ENCODE results near the gene DTWD1. TPM values are rescaled to one million over a fixed set of nuclear protein-coding genes. Genes with fewer than 3 reads are reported as not detected.
"Not testable (repeated sequence)": the region's sequence is repeated elsewhere in the genome, so short reads cannot be mapped to it uniquely, and the experiment has no call there.

DTWD1 gene
- polyA plus RNA-seq, 1 of the 3 experiments (the other 2 are of a cell fraction) = 13.9 TPM

- Histone ChIP-seq H3K9me3 (no peaks in the 10 kb centered on the region; the same call in 1 of the 2 replicates), H3K4me1 (ENCODE audit: control insufficient read depth in 1 of 2, insufficient read depth in 2 of 2, low read depth in 1 of 2, low read length in 1 of 2) (no peaks in the 10 kb centered on the region), H3K79me2 (ENCODE audit: insufficient read depth) (no peaks in the 10 kb centered on the region), H3F3A (replicated peaks; ENCODE audit: insufficient read depth) (no peaks in the 10 kb centered on the region), H3K27me3 (ENCODE audit: insufficient read depth) (no peaks in the 10 kb centered on the region), H3K36me3 (replicated peaks in 1 of 2; ENCODE audit: control insufficient read depth in 1 of 2, insufficient read depth in 2 of 2, low read length in 1 of 2) (no peaks in the 10 kb centered on the region), H3K27ac (ENCODE audit: low read depth in 2 of 2, low read length in 1 of 2) (no peak overlapping the region), H3K9me2 (no peaks in the 10 kb centered on the region), H3K4me3 (ENCODE audit: low read depth in 2 of 2, low read length in 1 of 2) (no peak overlapping the region), H3K4me2 (no peak overlapping the region), H4K20me1 (ENCODE audit: insufficient read depth) (no peaks in the 10 kb centered on the region), H2AFZ (ENCODE audit: low read depth) (no peak overlapping the region), H3K9ac (no peak overlapping the region)
- POLR2A ChIA-PET = no interaction called here
- no peak for DNase-seq
- CTCF ChIA-PET = interaction anchor here (0.6 kb wide), 1 partner anchor 274 kb away, joined by 3 read pairs; no protein-coding TSS in a partner anchor
- TF ChIP-seq RXRA (IDR thresholded peaks at IDR 0.05; ENCODE audit: borderline replicate concordance, low read depth) = no peak
- TF ChIP-seq CHD2 (IDR thresholded peaks at IDR 0.05; ENCODE audit: low read length, partially characterized antibody) = no peak
- TF ChIP-seq, protein P1, sequence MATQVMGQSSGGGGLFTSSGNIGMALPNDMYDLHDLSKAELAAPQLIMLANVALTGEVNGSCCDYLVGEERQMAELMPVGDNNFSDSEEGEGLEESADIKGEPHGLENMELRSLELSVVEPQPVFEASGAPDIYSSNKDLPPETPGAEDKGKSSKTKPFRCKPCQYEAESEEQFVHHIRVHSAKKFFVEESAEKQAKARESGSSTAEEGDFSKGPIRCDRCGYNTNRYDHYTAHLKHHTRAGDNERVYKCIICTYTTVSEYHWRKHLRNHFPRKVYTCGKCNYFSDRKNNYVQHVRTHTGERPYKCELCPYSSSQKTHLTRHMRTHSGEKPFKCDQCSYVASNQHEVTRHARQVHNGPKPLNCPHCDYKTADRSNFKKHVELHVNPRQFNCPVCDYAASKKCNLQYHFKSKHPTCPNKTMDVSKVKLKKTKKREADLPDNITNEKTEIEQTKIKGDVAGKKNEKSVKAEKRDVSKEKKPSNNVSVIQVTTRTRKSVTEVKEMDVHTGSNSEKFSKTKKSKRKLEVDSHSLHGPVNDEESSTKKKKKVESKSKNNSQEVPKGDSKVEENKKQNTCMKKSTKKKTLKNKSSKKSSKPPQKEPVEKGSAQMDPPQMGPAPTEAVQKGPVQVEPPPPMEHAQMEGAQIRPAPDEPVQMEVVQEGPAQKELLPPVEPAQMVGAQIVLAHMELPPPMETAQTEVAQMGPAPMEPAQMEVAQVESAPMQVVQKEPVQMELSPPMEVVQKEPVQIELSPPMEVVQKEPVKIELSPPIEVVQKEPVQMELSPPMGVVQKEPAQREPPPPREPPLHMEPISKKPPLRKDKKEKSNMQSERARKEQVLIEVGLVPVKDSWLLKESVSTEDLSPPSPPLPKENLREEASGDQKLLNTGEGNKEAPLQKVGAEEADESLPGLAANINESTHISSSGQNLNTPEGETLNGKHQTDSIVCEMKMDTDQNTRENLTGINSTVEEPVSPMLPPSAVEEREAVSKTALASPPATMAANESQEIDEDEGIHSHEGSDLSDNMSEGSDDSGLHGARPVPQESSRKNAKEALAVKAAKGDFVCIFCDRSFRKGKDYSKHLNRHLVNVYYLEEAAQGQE (IDR thresholded peaks at IDR 0.05; ENCODE audit: low read depth, low read length) = no peak
- TF ChIP-seq, protein P2, sequence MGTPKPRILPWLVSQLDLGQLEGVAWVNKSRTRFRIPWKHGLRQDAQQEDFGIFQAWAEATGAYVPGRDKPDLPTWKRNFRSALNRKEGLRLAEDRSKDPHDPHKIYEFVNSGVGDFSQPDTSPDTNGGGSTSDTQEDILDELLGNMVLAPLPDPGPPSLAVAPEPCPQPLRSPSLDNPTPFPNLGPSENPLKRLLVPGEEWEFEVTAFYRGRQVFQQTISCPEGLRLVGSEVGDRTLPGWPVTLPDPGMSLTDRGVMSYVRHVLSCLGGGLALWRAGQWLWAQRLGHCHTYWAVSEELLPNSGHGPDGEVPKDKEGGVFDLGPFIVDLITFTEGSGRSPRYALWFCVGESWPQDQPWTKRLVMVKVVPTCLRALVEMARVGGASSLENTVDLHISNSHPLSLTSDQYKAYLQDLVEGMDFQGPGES (IDR thresholded peaks at IDR 0.05; ENCODE audit: low read depth, low read length) = no peak
- TF ChIP-seq, protein P3, sequence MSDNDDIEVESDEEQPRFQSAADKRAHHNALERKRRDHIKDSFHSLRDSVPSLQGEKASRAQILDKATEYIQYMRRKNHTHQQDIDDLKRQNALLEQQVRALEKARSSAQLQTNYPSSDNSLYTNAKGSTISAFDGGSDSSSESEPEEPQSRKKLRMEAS (IDR thresholded peaks at IDR 0.05; ENCODE audit: low read depth) = no peak
- TF ChIP-seq MEF2A (IDR thresholded peaks at IDR 0.05; ENCODE audit: borderline replicate concordance, low read depth) = no peak
- 66% methylated on average over 1 of the region's 1 CpG for WGBS (ENCODE audit: low lambda C conversion rate)
Measured at GRCh38 chr15:49656734-49657133, 35.9 kb downstream of the DTWD1 start.

- POLR2A ChIA-PET = no interaction called here
- H3K27ac ChIP-seq (ENCODE audit: low read depth in 2 of 2, low read length in 1 of 2) = no peak overlapping the region
- no peaks in the 10 kb centered on the region for H4K20me1 ChIP-seq (ENCODE audit: insufficient read depth)
- no peaks in the 10 kb centered on the region for H3K36me3 ChIP-seq (replicated peaks in 1 of 2; ENCODE audit: control insufficient read depth in 1 of 2, insufficient read depth in 2 of 2, low read length in 1 of 2)
- H3K27me3 ChIP-seq (ENCODE audit: insufficient read depth) = no peaks in the 10 kb centered on the region
- H3K9me3 ChIP-seq = no peaks in the 10 kb centered on the region
- no peaks in the 10 kb centered on the region for H3K79me2 ChIP-seq (ENCODE audit: insufficient read depth)
- no peak for DNase-seq
- TF ChIP-seq ZBTB33 (IDR thresholded peaks at IDR 0.05; ENCODE audit: borderline replicate concordance, low read depth) (no peak), FOXM1 (IDR thresholded peaks at IDR 0.05; ENCODE audit: low read depth) (no peak), RAD21 (IDR thresholded peaks at IDR 0.05; ENCODE audit: low read length) (no peak), POLR2AphosphoS5 (IDR thresholded peaks at IDR 0.05; ENCODE audit: low read depth, low read length) (no peak), MXI1 (IDR thresholded peaks at IDR 0.05; ENCODE audit: low read depth, low read length) (no peak), CHD2 (IDR thresholded peaks at IDR 0.05; ENCODE audit: low read length, partially characterized antibody) (no peak), FOSL2 (IDR thresholded peaks at IDR 0.05; ENCODE audit: borderline replicate concordance, low read depth) (no peak), EZH2phosphoT487 (IDR thresholded peaks at IDR 0.05; ENCODE audit: borderline replicate concordance, low read depth) (no peak), TAF1 (IDR thresholded peaks at IDR 0.05; ENCODE audit: borderline replicate concordance, low read depth, low read length) (no peak), SIN3A (IDR thresholded peaks at IDR 0.05; ENCODE audit: borderline replicate concordance, low read depth, low read length) (no peak)
- H3K9me2 ChIP-seq = no peaks in the 10 kb centered on the region
- CTCF ChIA-PET = no interaction called here
- H3F3A ChIP-seq (replicated peaks; ENCODE audit: insufficient read depth) = no peaks in the 10 kb centered on the region
- no peak overlapping the region for H3K9ac ChIP-seq
- 90% methylated on average over 1 of the region's 1 CpG for WGBS (ENCODE audit: low lambda C conversion rate)
- no peaks in the 10 kb centered on the region for H3K4me1 ChIP-seq (ENCODE audit: control insufficient read depth in 1 of 2, insufficient read depth in 2 of 2, low read depth in 1 of 2, low read length in 1 of 2)
- H3K4me3 ChIP-seq (ENCODE audit: low read depth in 2 of 2, low read length in 1 of 2) = no peak overlapping the region
- no peak overlapping the region for H3K4me2 ChIP-seq
- no peak overlapping the region for H2AFZ ChIP-seq (ENCODE audit: low read depth)
Measured at GRCh38 chr15:49664716-49665115, 43.9 kb downstream of the DTWD1 start.

GRCh38 chr15:49666486-49666885 is 45.6 kb downstream of the DTWD1 start:
- H2AFZ ChIP-seq (ENCODE audit: low read depth); H3K4me2 ChIP-seq; H3F3A ChIP-seq (replicated peaks; ENCODE audit: insufficient read depth); H3K4me1 ChIP-seq (ENCODE audit: control insufficient read depth in 1 of 2, insufficient read depth in 2 of 2, low read depth in 1 of 2, low read length in 1 of 2); H3K4me3 ChIP-seq (ENCODE audit: low read depth in 2 of 2, low read length in 1 of 2); H4K20me1 ChIP-seq (ENCODE audit: insufficient read depth); H3K9me3 ChIP-seq; CTCF ChIA-PET; DNase-seq; H3K9ac ChIP-seq; H3K27ac ChIP-seq (ENCODE audit: low read depth in 2 of 2, low read length in 1 of 2); H3K36me3 ChIP-seq (replicated peaks in 1 of 2; ENCODE audit: control insufficient read depth in 1 of 2, insufficient read depth in 2 of 2, low read length in 1 of 2); POLR2A ChIA-PET; H3K79me2 ChIP-seq (ENCODE audit: insufficient read depth); H3K9me2 ChIP-seq; H3K27me3 ChIP-seq (ENCODE audit: insufficient read depth): not testable (repeated sequence)
- WGBS (ENCODE audit: low lambda C conversion rate) = 55% methylated on average over 3 of the region's 3 CpGs

Measured in SK-N-SH (cell line).